Retinal pigment epithelial cell (primary cell): ENCODE measurements around the gene BOD1L1.

ENCODE experiments used
- DNase-seq: peaks from one replicate; pipeline ENCODE4 v3.0.0-alpha.2; 2010; ENCODE audit warnings: low read depth
- H3K4me3 ChIP-seq: 2 replicates; pipeline ENCODE4 v1.5.1; 2011; ENCODE audit warnings: mild to moderate bottlenecking, low read length, control low read depth, moderate library complexity
- TF ChIP-seq, protein P1 (sequence below): conservative IDR thresholded peaks from 2 replicates; pipeline ENCODE4 v1.5.1; 2011; ENCODE audit warnings: low read depth, low read length, control low read depth, inconsistent platforms

The BOD1L1 gene

GRCh38 chr4:13656569-13657405 lies 29.3 kb upstream of the BOD1L1 start:
- no peak for DNase-seq
- peak overlapping the region; percentile 39 for H3K4me3 ChIP-seq
- TF ChIP-seq, protein P1, sequence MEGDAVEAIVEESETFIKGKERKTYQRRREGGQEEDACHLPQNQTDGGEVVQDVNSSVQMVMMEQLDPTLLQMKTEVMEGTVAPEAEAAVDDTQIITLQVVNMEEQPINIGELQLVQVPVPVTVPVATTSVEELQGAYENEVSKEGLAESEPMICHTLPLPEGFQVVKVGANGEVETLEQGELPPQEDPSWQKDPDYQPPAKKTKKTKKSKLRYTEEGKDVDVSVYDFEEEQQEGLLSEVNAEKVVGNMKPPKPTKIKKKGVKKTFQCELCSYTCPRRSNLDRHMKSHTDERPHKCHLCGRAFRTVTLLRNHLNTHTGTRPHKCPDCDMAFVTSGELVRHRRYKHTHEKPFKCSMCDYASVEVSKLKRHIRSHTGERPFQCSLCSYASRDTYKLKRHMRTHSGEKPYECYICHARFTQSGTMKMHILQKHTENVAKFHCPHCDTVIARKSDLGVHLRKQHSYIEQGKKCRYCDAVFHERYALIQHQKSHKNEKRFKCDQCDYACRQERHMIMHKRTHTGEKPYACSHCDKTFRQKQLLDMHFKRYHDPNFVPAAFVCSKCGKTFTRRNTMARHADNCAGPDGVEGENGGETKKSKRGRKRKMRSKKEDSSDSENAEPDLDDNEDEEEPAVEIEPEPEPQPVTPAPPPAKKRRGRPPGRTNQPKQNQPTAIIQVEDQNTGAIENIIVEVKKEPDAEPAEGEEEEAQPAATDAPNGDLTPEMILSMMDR: peak; percentile 80

DNA sequence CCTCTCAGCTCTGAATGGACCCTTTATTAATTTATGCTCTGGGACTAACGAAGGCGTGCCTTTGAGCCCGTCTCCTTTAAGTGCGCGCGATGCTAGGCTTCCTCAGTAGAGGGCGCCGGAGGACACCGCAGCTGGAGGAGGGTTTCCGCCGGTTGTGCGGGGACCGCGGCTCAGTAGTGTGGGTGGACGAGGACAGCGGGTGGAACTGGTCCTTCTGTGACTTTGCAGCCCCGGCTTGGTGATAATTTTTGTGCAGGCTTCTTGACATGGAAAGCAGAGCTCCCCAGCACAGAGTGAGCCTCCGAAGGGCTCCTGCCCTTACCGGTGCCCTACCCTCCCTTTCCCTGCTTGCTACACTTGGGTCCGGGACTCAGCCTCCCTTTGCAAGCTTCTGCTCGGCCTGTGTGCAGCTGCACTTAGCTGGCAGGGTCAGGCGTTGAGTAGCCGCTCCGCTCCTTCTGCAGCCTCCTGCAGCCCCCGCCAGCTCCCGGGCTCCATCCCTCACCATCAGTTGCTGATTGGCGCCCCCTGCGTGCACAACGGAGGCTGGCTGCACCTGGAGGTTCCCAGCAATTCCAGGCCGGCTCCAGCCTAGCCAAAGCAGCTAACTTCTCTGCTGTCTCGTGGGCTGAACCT lies 26.8 kb upstream of the BOD1L1 start:
- no peak for DNase-seq
- TF ChIP-seq, protein P1: peak; percentile 92
- H3K4me3 ChIP-seq: peak overlapping the region; percentile 72

GRCh38 chr4:13653766-13654161 lies 26.2 kb upstream of the BOD1L1 start:
- TF ChIP-seq, protein P1: no peak
- no peak overlapping the region for H3K4me3 ChIP-seq
- DNase-seq: no peak

DNA sequence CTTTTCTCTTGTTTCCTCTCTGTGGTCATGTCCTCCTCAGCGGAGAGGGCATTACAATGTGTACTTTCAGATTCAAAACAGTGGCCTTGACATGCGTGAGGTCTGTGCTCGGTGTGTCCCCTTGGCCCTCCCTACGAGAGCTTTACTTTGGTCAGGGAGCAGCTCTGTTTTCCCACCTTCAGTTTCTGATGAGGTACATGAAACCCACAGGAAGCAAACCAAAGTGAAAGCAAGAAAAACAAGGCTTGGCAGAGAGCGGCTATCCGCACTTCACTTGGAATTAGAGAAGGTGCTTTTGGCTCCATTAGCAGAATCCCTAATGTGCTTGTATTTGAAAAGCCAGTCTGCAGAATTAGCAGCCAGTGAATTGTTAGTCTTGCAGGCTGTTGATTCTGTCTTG lies 19.5 kb upstream of the BOD1L1 start:
- no peak for DNase-seq
- TF ChIP-seq, protein P1: no peak
- no peak overlapping the region for H3K4me3 ChIP-seq

DNA sequence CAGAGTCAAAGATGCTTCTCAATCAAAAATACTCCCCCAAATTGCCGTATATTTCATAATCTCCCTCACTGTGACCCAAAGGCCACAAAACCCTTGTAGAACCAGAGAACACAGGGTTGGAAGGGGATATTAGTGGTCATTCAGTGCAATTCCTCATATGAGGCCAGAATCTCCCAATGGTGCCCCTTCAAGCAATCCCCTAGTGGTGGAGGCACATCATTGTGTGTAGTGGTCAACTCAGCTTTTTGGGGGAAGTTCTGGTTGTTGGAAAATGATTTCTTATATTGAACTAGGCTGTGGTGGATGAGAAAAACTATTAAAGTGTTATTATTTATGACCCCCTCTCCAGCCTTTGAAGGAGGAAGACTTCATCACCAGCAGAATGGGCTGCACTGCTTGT lies 17.6 kb upstream of the BOD1L1 start:
- DNase-seq: no peak
- no peak overlapping the region for H3K4me3 ChIP-seq
- TF ChIP-seq, protein P1: peak; percentile 16

- no peak for DNase-seq
- TF ChIP-seq, protein P1: no peak
- H3K4me3 ChIP-seq: no peak overlapping the region
These were observed 14.8 kb upstream of the BOD1L1 start for GRCh38 chr4:13642170-13642950.
